ENCODE measurements around the gene ADAMTS17.

GRCh38 chr15:100019601-100020000, 322.2 kb downstream of the ADAMTS17 start:
- TF ChIP-seq, protein P1, sequence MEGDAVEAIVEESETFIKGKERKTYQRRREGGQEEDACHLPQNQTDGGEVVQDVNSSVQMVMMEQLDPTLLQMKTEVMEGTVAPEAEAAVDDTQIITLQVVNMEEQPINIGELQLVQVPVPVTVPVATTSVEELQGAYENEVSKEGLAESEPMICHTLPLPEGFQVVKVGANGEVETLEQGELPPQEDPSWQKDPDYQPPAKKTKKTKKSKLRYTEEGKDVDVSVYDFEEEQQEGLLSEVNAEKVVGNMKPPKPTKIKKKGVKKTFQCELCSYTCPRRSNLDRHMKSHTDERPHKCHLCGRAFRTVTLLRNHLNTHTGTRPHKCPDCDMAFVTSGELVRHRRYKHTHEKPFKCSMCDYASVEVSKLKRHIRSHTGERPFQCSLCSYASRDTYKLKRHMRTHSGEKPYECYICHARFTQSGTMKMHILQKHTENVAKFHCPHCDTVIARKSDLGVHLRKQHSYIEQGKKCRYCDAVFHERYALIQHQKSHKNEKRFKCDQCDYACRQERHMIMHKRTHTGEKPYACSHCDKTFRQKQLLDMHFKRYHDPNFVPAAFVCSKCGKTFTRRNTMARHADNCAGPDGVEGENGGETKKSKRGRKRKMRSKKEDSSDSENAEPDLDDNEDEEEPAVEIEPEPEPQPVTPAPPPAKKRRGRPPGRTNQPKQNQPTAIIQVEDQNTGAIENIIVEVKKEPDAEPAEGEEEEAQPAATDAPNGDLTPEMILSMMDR (IDR thresholded peaks at IDR 0.05; ENCODE audit: low read depth, low read length) = no peak
- no peak for TF ChIP-seq MAX (IDR thresholded peaks at IDR 0.05; ENCODE audit: low read depth, low read length)
